Measurements from ENCODE around the gene TMEM94. TPM values are rescaled to one million over a fixed set of nuclear protein-coding genes. Genes with fewer than 3 reads are reported as not detected.

The TMEM94 gene
- total and polyA plus RNA-seq, 2 of the 13 experiments (the other 11 are each of a cell fraction or from before 2014, with no cell fraction given): 32.6 to 134 TPM

DNA sequence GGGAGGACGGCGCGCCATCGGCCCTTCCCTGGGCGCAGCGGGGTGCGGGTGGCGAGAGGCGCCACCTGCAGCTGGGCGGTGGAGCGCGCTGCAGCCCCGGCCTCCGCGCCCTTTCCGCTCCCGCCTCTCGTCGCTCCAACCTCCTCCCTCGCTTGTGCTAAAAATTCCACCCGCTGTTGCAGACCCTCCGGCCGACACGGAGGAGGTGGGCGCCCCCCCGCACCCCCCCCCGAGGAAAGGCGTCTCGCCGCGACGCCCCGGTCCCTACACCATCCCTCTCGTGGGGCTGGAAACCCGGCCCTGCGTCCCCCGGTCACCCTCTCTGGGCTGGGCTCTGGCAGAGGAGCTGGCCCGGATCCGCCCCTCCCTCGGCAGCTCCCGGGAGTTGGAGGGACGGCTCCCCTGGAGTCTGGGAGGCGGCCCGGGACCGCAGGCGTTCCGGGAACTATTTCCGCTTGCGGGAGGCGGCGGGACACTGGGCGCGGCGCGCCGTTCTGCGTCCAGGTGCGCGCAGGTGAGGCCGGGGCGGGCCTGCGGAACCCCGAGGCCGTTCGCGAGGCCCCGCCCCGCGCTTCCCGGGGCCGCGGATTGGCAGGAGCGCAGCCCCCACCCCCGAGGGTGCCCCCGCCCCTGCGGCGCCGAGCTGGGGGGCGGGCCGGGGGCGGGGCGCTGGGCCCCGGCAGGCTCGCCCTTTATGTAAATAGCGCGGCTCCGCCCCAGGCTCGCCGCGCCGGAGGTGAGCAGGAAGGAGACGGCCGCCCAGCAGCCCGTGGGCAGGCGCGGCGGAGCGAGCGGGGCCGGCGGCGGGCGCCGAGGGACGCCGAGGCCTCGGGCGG lies 68.8 kb downstream of the TMEM94 start, which contains the start of gene LLGL2 (continued):
- no peak; the same call in 1 of the 2 replicates for TF ChIP-seq SKIL (CRISPR knock-in tag; IDR thresholded peaks at IDR 0.05; ENCODE audit: borderline replicate concordance)
- TF ChIP-seq, protein P1, sequence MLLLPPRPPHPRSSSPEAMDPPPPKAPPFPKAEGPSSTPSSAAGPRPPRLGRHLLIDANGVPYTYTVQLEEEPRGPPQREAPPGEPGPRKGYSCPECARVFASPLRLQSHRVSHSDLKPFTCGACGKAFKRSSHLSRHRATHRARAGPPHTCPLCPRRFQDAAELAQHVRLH (CRISPR knock-in tag; IDR thresholded peaks at IDR 0.05; ENCODE audit: borderline replicate concordance, low read depth): peak; percentile 72; the same call in 1 of the 2 replicates
- no peak for TF ChIP-seq ZNF670 (CRISPR knock-in tag; IDR thresholded peaks at IDR 0.05; ENCODE audit: borderline replicate concordance)
- TF ChIP-seq, protein P2, sequence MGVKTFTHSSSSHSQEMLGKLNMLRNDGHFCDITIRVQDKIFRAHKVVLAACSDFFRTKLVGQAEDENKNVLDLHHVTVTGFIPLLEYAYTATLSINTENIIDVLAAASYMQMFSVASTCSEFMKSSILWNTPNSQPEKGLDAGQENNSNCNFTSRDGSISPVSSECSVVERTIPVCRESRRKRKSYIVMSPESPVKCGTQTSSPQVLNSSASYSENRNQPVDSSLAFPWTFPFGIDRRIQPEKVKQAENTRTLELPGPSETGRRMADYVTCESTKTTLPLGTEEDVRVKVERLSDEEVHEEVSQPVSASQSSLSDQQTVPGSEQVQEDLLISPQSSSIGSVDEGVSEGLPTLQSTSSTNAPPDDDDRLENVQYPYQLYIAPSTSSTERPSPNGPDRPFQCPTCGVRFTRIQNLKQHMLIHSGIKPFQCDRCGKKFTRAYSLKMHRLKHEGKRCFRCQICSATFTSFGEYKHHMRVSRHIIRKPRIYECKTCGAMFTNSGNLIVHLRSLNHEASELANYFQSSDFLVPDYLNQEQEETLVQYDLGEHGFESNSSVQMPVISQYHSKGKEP (CRISPR knock-in tag; IDR thresholded peaks at IDR 0.05): no peak
- 0 out of 2 replicates have a peak, but pooled peaks have one; percentile 76 for TF ChIP-seq KDM3A (CRISPR knock-in tag; IDR thresholded peaks at IDR 0.05; ENCODE audit: low read depth)
- TF ChIP-seq FOXP1 (IDR thresholded peaks at IDR 0.05): no peak
- no peak for TF ChIP-seq FOXP1 (CRISPR knock-in tag; IDR thresholded peaks at IDR 0.05)
- no peak for TF ChIP-seq ZNF280B (CRISPR knock-in tag; IDR thresholded peaks at IDR 0.05; ENCODE audit: borderline replicate concordance)
- TF ChIP-seq ZNF782 (CRISPR knock-in tag; IDR thresholded peaks at IDR 0.05; ENCODE audit: borderline replicate concordance): peak; percentile 88; the same call in 1 of the 2 replicates
- TF ChIP-seq ZBTB7A (CRISPR knock-in tag; IDR thresholded peaks at IDR 0.05): no peak
- no peak for TF ChIP-seq DZIP1 (CRISPR knock-in tag; IDR thresholded peaks at IDR 0.05)
- TF ChIP-seq HMG20B (CRISPR knock-in tag; conservative IDR thresholded peaks at IDR 0.05): no peak
- TF ChIP-seq, protein P3, sequence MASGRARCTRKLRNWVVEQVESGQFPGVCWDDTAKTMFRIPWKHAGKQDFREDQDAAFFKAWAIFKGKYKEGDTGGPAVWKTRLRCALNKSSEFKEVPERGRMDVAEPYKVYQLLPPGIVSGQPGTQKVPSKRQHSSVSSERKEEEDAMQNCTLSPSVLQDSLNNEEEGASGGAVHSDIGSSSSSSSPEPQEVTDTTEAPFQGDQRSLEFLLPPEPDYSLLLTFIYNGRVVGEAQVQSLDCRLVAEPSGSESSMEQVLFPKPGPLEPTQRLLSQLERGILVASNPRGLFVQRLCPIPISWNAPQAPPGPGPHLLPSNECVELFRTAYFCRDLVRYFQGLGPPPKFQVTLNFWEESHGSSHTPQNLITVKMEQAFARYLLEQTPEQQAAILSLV (CRISPR knock-in tag; IDR thresholded peaks at IDR 0.05; ENCODE audit: borderline replicate concordance): peak; percentile 82; the same call in 1 of the 2 replicates
- TF ChIP-seq, protein P4, sequence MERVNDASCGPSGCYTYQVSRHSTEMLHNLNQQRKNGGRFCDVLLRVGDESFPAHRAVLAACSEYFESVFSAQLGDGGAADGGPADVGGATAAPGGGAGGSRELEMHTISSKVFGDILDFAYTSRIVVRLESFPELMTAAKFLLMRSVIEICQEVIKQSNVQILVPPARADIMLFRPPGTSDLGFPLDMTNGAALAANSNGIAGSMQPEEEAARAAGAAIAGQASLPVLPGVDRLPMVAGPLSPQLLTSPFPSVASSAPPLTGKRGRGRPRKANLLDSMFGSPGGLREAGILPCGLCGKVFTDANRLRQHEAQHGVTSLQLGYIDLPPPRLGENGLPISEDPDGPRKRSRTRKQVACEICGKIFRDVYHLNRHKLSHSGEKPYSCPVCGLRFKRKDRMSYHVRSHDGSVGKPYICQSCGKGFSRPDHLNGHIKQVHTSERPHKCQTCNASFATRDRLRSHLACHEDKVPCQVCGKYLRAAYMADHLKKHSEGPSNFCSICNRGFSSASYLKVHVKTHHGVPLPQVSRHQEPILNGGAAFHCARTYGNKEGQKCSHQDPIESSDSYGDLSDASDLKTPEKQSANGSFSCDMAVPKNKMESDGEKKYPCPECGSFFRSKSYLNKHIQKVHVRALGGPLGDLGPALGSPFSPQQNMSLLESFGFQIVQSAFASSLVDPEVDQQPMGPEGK (CRISPR knock-in tag; IDR thresholded peaks at IDR 0.05): peak; percentile 84
- no peak for TF ChIP-seq RAD51 (IDR thresholded peaks at IDR 0.05; ENCODE audit: borderline replicate concordance)

All from HepG2 (cell line).